Activated naive CD8-positive, alpha-beta T cell (primary cell): ENCODE data around the gene ARF1.
A peak's percentile ranks its signal among the peaks of the same experiment; 100 is the strongest.

Experiments used
- H3K27ac Mint-ChIP-seq: one replicate; pipeline ENCODE4 v1.8.0; 2021; ENCODE audit warnings: mixed read lengths
- H3K27me3 Mint-ChIP-seq: one replicate; pipeline ENCODE4 v1.8.0; 2021; ENCODE audit warnings: mixed read lengths
- H3K36me3 Mint-ChIP-seq: one replicate; pipeline ENCODE4 v1.8.0; 2021; ENCODE audit warnings: mixed read lengths
- H3K4me1 Mint-ChIP-seq: one replicate; pipeline ENCODE4 v1.8.0; 2021; ENCODE audit warnings: low read depth, mixed read lengths
- H3K4me3 Mint-ChIP-seq: one replicate; pipeline ENCODE4 v1.8.0; 2021; ENCODE audit warnings: mild to moderate bottlenecking, mixed read lengths
- H3K9me3 Mint-ChIP-seq: one replicate; pipeline ENCODE4 v1.8.0; 2021; ENCODE audit warnings: low read depth, mixed read lengths

ARF1 gene

DNA sequence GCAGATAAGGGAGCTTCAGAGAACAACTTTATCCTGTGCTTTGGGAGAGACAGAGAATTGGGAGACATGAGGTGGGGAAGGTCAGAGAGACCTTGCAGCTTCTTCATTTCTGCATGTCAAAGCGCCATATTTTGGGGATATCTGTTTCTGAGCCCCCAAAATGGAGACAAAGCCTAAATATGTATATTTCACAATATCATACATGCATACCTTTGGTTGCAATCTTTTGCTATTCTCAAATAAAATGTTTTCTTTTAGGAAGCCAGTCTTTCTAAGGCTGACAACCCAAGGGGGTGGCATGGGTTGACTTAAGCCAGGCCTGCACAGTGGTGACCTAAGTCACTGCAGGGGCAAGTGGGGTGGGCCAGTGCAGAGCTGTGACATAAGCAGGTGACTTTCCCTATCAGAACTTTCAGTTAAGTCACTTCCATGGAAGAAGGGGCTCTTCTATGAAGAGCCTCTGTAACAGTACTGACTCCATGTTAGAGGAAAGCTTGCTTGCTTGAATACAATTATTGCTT is 40.5 kb downstream of the ARF1 start:
- H3K27ac Mint-ChIP-seq, result no peak overlapping the region
- H3K4me3 Mint-ChIP-seq, result no peak overlapping the region
- no peaks in the 10 kb centered on the region for H3K27me3 Mint-ChIP-seq
- H3K36me3 Mint-ChIP-seq, result peaks cover 2% of the 10 kb centered on the region
- peaks cover 5% of the 10 kb centered on the region for H3K4me1 Mint-ChIP-seq
- H3K9me3 Mint-ChIP-seq, result no peaks in the 10 kb centered on the region

- Mint-ChIP-seq H3K4me3 (no peak overlapping the region), H3K9me3 (no peaks in the 10 kb centered on the region), H3K27ac (no peak overlapping the region), H3K36me3 (no peaks in the 10 kb centered on the region), H3K27me3 (peaks cover 3% of the 10 kb centered on the region), H3K4me1 (peaks cover 5% of the 10 kb centered on the region)
Measured at GRCh38 chr1:228123505-228123904, 41.0 kb downstream of the ARF1 start.

GRCh38 chr1:228125185-228125584 is 42.7 kb downstream of the ARF1 start:
- H3K27ac Mint-ChIP-seq, result no peak overlapping the region
- H3K4me1 Mint-ChIP-seq, result peaks cover 4% of the 10 kb centered on the region
- H3K9me3 Mint-ChIP-seq, result no peaks in the 10 kb centered on the region
- H3K27me3 Mint-ChIP-seq, result peaks cover 3% of the 10 kb centered on the region
- no peaks in the 10 kb centered on the region for H3K36me3 Mint-ChIP-seq
- no peak overlapping the region for H3K4me3 Mint-ChIP-seq

- H3K27ac Mint-ChIP-seq, result no peak overlapping the region
- H3K9me3 Mint-ChIP-seq, result no peaks in the 10 kb centered on the region
- H3K4me3 Mint-ChIP-seq, result no peak overlapping the region
- peaks cover 4% of the 10 kb centered on the region for H3K27me3 Mint-ChIP-seq
- no peaks in the 10 kb centered on the region for H3K36me3 Mint-ChIP-seq
- peaks cover 8% of the 10 kb centered on the region for H3K4me1 Mint-ChIP-seq
Measured at GRCh38 chr1:228131766-228132165, 49.3 kb downstream of the ARF1 start.

DNA sequence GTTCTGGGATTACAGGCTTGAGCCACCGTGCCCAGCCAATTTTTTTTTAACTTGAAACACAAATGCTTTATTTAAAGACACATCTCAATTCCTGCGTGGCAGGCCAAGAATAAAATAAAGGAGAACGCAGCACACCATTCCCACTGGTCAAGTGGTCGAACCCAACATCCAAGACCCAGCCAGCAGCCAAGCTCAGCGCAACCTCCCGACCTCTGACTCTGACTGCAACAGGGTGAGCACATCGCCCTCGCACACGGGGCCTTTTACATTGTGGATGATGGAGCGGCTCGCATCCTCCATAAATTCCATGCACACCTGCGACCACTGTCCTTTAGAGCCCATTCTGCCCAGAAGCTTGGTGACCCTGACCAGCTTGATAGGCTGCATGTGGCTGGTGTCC is 52.1 kb downstream of the ARF1 start:
- Mint-ChIP-seq H3K4me1 (peaks cover 8% of the 10 kb centered on the region), H3K4me3 (no peak overlapping the region), H3K36me3 (no peaks in the 10 kb centered on the region), H3K27ac (no peak overlapping the region), H3K9me3 (no peaks in the 10 kb centered on the region), H3K27me3 (peaks cover 2% of the 10 kb centered on the region)

DNA sequence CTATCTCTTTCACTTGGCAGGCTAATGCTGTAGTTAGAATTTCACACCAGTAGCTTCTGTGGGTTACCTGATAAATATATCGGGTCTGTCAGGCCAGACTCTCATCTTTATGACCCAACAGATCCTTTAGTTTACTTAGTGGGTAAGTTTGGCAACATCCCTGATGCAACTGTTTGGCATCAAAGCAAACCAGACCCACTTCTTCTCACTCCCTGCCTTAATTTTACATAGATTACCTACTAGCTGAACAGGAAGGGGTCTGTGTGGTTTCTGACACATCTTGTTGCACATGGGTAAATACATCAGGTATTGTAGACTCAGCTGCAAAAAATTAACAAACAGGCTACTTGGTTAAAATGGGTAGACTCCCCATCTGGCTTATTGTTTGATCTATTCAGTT is 54.4 kb downstream of the ARF1 start:
- Mint-ChIP-seq H3K27ac (no peak overlapping the region), H3K4me3 (no peak overlapping the region), H3K36me3 (no peaks in the 10 kb centered on the region), H3K9me3 (no peaks in the 10 kb centered on the region), H3K27me3 (no peaks in the 10 kb centered on the region), H3K4me1 (peaks cover under 1% of the 10 kb centered on the region)

DNA sequence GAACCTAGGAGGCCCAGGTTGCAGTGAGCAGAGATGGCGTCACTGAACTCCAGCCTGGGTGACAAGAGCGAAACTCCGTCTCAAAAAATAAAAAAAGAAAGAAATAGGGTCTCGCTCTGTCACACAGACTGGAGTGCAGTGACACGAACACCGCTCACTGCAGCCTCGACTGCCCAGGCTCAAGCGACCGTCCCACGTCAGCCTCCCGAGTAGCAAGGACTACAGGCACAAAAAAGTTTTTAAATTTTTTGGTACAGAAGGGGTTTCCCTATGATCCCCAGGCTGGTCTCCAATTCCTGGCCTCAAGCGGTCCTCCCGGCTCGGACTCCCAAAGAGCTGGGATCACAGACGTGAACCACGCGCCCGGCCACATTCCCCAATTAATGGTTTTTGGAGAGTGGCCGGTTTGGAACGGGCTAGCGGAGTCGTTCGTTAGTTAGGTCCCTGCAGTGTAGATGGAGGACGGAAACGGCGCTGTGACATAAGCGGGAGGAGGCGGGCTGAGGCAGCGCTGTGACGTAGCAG is 57.0 kb downstream of the ARF1 start:
- Mint-ChIP-seq H3K27me3 (no peaks in the 10 kb centered on the region), H3K4me3 (peak overlapping the region; percentile 98), H3K27ac (peak overlapping the region; percentile 93), H3K36me3 (no peaks in the 10 kb centered on the region), H3K9me3 (no peaks in the 10 kb centered on the region), H3K4me1 (peaks cover 24% of the 10 kb centered on the region)

DNA sequence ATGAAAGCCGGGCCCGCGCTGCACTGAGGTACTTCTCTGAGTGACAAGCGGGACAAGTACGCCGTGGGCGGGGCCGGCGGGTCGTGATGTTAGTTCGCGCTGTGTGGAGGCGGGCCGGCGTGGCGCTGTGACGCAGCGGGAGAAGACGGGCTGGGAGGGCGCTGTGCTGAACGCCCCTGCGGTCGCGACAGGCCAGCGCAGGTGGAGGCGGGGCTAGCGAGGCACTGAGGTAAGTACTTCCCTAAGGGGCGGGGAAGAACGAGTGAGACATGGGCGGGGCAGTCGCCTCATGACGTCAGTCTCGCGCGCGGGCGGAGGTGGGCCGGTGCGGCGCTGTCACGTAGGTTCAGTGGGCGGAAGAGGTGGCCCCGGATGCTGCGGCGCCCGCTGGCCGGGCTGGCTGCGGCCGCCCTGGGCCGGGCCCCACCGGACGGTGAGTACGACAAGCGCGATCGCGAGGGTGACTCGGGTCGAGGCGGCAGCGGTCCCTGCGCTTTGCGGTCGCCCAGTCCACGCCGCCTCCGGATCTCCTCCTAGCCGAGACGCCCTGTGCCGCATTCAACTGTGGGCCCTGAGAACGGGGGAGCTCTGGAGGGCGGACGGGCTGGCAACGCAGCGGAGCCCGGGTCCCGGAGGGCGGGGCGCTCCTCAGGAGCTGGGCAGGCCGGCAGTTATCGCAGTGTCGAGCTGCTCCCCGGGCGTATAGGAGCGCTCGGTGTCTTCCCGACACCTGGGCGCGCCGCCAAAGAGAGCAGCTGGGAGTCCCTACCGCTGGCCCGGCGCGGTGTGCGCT is 57.6 kb downstream of the ARF1 start, which contains the start of gene GUK1:
GUK1 (plus strand) TSS at position 349 of the 793 bp plus-strand sequence; CDS start at position 373, 24 bp downstream.
- Mint-ChIP-seq H3K27ac (peak within 1 kb of the TSS; percentile 95), H3K4me1 (peaks cover 27% of the 10 kb centered on the region), H3K4me3 (peak within 1 kb of the TSS; percentile 98), H3K36me3 (no peaks in the 10 kb centered on the region), H3K27me3 (no peaks in the 10 kb centered on the region), H3K9me3 (no peaks in the 10 kb centered on the region)

DNA sequence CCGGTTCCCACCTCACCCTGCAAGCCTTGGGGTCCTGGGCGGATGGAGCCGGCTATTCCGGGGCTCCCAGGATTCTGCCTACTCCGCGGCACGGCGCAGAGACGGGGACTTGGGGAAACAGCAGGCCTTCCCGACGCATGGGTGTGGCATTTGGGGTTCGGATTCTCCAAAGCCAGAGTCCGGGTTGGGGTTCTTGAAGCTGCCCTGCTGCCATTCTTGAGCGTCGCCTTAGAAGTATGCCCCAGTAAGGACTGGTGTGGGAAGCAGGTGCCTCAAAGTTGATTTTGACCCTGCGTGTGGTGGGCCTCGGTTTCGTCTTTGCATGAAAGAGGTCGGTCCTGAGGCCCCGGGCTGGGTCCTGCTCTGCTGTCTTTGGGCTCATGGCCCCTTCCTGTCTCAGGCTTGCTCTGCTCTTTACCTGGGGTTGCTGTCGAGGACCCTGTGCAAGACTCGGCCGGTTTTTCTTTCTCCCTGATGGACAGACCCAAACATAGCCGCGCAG is 58.3 kb downstream of the ARF1 start:
- H3K27me3 Mint-ChIP-seq, result no peaks in the 10 kb centered on the region
- H3K4me1 Mint-ChIP-seq, result peaks cover 27% of the 10 kb centered on the region
- H3K36me3 Mint-ChIP-seq, result no peaks in the 10 kb centered on the region
- H3K4me3 Mint-ChIP-seq, result peak overlapping the region; percentile 98
- H3K27ac Mint-ChIP-seq, result peak overlapping the region; percentile 95
- H3K9me3 Mint-ChIP-seq, result no peaks in the 10 kb centered on the region

DNA sequence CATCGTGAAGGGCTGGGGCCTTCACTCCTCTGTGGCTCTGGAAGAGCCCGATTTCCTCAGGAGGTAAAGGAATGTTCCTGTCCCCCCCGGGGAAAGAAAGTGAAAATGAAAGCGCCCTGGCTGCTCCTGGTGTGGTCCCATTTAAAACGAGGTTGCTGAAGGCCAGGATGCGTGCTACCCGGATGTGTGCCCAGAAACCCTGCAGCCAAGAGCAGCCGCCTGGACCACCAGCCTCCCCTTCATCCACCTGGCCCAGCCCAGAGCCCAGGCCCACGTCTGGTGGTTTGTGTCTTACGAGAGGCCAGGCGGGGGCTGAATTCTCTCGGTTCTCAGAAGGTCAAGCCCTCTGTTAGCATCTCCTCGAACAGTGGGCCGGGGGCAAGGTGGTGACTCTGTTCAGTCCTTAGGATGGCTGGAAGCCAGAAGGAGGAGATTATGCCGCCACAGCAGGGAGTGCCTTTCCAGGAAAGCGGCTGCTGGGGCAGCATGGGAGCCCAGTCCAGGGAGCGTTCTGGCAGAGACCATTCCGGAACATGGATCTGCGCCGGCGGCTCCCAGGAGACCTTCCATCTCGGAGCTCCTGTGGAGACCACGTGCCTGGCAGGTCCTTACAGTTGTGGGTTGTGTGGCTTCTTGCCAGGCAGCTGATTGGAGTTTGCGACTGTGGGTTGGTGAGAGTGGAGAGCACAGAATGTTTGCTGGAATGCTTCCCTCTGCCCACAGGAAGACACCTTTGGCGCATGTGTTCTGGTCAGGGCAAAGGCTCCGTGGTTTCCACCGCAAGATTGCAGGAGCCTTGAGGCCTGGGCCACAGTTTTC is 58.9 kb downstream of the ARF1 start:
- Mint-ChIP-seq H3K9me3 (no peaks in the 10 kb centered on the region), H3K4me3 (peak overlapping the region; percentile 98), H3K27ac (peak overlapping the region; percentile 95), H3K36me3 (no peaks in the 10 kb centered on the region), H3K27me3 (no peaks in the 10 kb centered on the region), H3K4me1 (peaks cover 27% of the 10 kb centered on the region)

GRCh38 chr1:228142155-228142691 is 59.7 kb downstream of the ARF1 start:
- Mint-ChIP-seq H3K4me3 (peak overlapping the region; percentile 98), H3K9me3 (no peaks in the 10 kb centered on the region), H3K27ac (peak overlapping the region; percentile 95), H3K36me3 (no peaks in the 10 kb centered on the region), H3K27me3 (no peaks in the 10 kb centered on the region), H3K4me1 (peaks cover 27% of the 10 kb centered on the region)

- no peaks in the 10 kb centered on the region for H3K9me3 Mint-ChIP-seq
- H3K27ac Mint-ChIP-seq, result peak overlapping the region; percentile 76
Measured at GRCh38 chr1:228142701-228143136, 60.2 kb downstream of the ARF1 start.

DNA sequence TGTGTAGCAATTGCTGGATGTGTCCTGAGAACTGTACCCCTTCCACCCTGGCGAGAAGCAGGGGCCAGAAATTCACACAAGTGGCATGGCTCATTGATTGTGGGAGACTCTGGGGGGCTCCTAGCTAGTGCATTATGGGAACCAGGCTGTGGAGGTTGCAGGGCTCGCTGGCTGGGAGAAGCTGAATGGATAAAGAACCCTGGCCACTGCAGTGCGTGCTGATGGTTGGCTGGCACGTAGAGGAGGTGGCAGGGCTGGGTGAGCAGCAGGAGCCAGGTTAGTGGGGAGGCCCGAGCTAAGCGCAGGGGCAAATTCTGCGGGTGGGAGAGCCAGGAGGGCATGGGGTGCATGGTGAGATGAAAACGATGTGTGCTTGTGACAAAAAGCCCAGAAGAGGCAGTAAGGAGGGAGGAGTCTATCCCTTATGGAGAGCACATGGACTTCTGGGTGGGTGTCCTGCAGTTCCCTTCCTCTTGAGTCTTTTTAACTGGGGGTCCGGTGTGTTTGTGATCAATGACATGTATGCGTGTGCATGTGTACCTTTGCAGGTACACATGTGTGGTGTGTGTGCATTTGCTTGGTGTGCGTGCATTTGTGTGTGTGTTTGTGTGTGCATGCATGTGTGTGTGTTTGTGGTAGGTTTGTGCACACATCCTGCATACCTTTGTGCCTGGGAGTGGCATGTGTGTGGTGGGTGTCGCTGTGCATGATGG is 61.1 kb downstream of the ARF1 start:
- peak overlapping the region; percentile 76 for H3K27ac Mint-ChIP-seq
- peak overlapping the region; percentile 98 for H3K4me3 Mint-ChIP-seq
- H3K27me3 Mint-ChIP-seq, result no peaks in the 10 kb centered on the region
- peaks cover 27% of the 10 kb centered on the region for H3K4me1 Mint-ChIP-seq
- no peaks in the 10 kb centered on the region for H3K9me3 Mint-ChIP-seq
- H3K36me3 Mint-ChIP-seq, result no peaks in the 10 kb centered on the region

More at GRCh38 chr1:228142701-228143136, 60.2 kb downstream of the ARF1 start:
- H3K27me3 Mint-ChIP-seq, result no peaks in the 10 kb centered on the region
- no peaks in the 10 kb centered on the region for H3K36me3 Mint-ChIP-seq
- H3K4me1 Mint-ChIP-seq, result peaks cover 27% of the 10 kb centered on the region
- peak overlapping the region; percentile 98 for H3K4me3 Mint-ChIP-seq
